ENCODE measurements around the gene CACNA1C. TPM values are rescaled to one million over a fixed set of nuclear protein-coding genes. Genes with fewer than 3 reads are reported as not detected.

CACNA1C gene
- total RNA-seq, 2 donors from 2014 or later: 0.06 TPM; not detected in 1

DNA sequence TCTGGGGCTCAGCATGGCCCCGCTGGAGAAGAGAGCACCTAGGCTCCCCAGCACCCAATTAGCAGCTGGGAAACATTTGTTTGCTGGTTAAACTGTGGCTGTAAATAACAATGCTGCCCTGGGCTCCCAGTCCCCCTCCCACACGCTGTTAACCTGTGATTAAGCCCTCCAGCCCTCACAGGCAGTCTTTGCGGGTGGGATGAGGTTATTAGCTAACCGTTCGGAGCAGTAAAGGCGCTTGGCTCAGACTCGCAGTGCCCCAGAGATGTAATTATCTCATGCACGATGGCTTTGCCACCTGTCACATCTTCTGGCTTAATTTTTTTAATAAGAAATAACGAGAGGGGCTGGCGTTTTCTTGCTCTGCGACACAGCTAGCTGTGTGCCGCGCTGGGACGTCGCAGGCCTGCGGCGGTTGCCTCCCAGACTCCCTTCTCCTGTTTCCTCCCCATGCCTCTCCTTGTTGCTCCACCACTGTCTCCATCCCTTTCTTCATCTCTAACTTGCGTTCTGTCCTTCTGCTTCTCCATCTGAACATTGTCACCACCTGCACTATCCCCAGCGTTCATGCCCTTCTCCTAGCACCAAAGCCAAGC lies 502.8 kb downstream of the CACNA1C start:
- Mint-ChIP-seq H3K9me3 (no peaks in the 10 kb centered on the region), H3K27me3 (peaks cover 6 to 11% of the 10 kb centered on the region in 2 donors), H3K4me3 (no peak overlapping the region), H3K36me3 (no peaks in the 10 kb centered on the region), H3K4me1 (ENCODE audit: low read depth in 2 of 2) (no peaks in the 10 kb centered on the region), H3K27ac (no peak overlapping the region)
- no peak for DNase-seq (ENCODE audit: low spot score)
- no peak for ATAC-seq

GRCh38 chr12:2557597-2557996 lies 504.8 kb downstream of the CACNA1C start:
- Mint-ChIP-seq H3K27me3 (peaks cover 9 to 11% of the 10 kb centered on the region in 2 donors), H3K36me3 (no peaks in the 10 kb centered on the region), H3K9me3 (no peaks in the 10 kb centered on the region), H3K4me1 (ENCODE audit: low read depth in 2 of 2) (no peaks in the 10 kb centered on the region), H3K27ac (no peak overlapping the region), H3K4me3 (no peak overlapping the region)
- DNase-seq (ENCODE audit: low spot score): no peak
- ATAC-seq: no peak

DNA sequence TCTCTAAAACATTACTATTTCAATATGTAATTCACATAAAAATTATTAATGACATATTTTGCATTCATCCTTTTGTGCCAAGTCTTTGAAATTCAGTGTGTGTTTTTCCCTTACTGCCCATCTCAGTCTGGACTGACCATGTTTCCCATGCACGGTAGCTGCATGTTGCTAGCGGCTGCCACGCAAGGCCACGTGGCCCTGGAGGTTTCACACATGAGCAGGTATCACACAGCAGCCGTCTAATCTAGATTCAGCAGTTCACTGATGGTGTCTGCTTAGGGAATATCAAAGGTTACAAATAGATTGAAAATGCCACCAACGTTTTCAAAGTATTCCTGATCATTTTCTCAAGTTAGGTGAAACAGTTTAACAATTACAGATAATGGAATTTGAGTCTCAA lies 507.1 kb downstream of the CACNA1C start:
- Mint-ChIP-seq H3K27me3 (peaks cover 11 to 12% of the 10 kb centered on the region in 2 donors), H3K4me3 (no peak overlapping the region), H3K4me1 (ENCODE audit: low read depth in 2 of 2) (no peaks in the 10 kb centered on the region), H3K36me3 (no peaks in the 10 kb centered on the region), H3K27ac (no peak overlapping the region), H3K9me3 (no peaks in the 10 kb centered on the region)
- DNase-seq (ENCODE audit: low spot score): no peak
- no peak for ATAC-seq

DNA sequence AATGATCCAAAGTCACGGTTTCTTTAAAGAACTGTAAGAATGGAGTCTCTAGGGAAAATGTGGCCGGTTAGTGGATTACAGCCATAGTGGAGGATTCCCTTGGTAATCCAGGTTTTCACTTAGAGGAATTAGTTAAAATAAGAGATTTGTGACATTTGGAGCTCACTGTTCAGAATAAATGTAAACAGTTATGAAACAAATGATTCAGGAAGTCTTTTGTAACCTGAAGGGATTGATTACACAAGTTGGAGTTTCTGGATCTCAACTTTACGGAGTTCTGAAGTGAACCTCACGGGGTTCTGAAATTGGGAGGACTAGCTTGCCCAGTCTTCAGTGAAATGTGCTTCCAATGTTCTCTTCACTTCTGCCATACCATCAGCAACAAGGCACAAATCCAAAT lies 507.6 kb downstream of the CACNA1C start:
- H3K4me3 Mint-ChIP-seq: no peak overlapping the region
- H3K36me3 Mint-ChIP-seq: no peaks in the 10 kb centered on the region
- no peaks in the 10 kb centered on the region for H3K9me3 Mint-ChIP-seq
- DNase-seq (ENCODE audit: low spot score) (no peak), ATAC-seq (no peak)
- peaks cover 11 to 12% of the 10 kb centered on the region in 2 donors for H3K27me3 Mint-ChIP-seq
- H3K27ac Mint-ChIP-seq: no peak overlapping the region
- H3K4me1 Mint-ChIP-seq (ENCODE audit: low read depth in 2 of 2): no peaks in the 10 kb centered on the region

DNA sequence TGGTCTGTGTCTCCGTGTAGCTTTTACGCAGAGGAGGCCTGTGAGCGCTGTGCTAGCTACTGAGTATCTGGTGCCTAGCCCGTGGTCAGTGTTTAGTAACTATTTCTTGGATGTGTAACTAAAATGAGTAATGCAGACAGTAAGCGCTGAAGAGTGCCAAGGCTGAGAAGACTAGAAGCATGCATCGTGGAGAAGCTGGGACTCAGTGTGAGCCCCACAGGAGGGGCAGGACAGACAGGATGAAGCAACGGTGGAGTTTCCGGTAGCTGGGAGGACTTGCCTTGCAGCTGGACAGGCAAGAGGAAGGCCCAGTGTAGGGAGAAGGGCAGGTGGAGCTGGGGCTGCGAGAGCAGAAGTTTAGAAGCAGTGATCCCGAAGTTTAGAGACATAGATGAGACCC lies 508.6 kb downstream of the CACNA1C start:
- Mint-ChIP-seq H3K9me3 (no peaks in the 10 kb centered on the region), H3K36me3 (no peaks in the 10 kb centered on the region), H3K4me3 (no peak overlapping the region), H3K4me1 (ENCODE audit: low read depth in 2 of 2) (no peaks in the 10 kb centered on the region), H3K27me3 (peaks cover 8 to 11% of the 10 kb centered on the region in 2 donors), H3K27ac (no peak overlapping the region)
- ATAC-seq (no peak), DNase-seq (ENCODE audit: low spot score) (no peak)

- DNase-seq (ENCODE audit: low spot score) (no peak), ATAC-seq (no peak)
- no peaks in the 10 kb centered on the region for H3K36me3 Mint-ChIP-seq
- no peak overlapping the region for H3K4me3 Mint-ChIP-seq
- H3K4me1 Mint-ChIP-seq (ENCODE audit: low read depth in 2 of 2): no peaks in the 10 kb centered on the region
- no peaks in the 10 kb centered on the region for H3K9me3 Mint-ChIP-seq
- peaks cover 6 to 8% of the 10 kb centered on the region in 2 donors for H3K27me3 Mint-ChIP-seq
- no peak overlapping the region for H3K27ac Mint-ChIP-seq
Observed at GRCh38 chr12:2562400-2562799, 509.6 kb downstream of the CACNA1C start.

GRCh38 chr12:2563709-2564108 lies 510.9 kb downstream of the CACNA1C start:
- no peak overlapping the region for H3K27ac Mint-ChIP-seq
- no peak overlapping the region for H3K4me3 Mint-ChIP-seq
- DNase-seq (ENCODE audit: low spot score) (no peak), ATAC-seq (peak in 1 of 2 donors; percentile 50)
- peaks cover 0 to 6% of the 10 kb centered on the region in 2 donors for H3K27me3 Mint-ChIP-seq
- no peaks in the 10 kb centered on the region for H3K36me3 Mint-ChIP-seq
- H3K4me1 Mint-ChIP-seq (ENCODE audit: low read depth in 2 of 2): no peaks in the 10 kb centered on the region
- H3K9me3 Mint-ChIP-seq: no peaks in the 10 kb centered on the region

DNA sequence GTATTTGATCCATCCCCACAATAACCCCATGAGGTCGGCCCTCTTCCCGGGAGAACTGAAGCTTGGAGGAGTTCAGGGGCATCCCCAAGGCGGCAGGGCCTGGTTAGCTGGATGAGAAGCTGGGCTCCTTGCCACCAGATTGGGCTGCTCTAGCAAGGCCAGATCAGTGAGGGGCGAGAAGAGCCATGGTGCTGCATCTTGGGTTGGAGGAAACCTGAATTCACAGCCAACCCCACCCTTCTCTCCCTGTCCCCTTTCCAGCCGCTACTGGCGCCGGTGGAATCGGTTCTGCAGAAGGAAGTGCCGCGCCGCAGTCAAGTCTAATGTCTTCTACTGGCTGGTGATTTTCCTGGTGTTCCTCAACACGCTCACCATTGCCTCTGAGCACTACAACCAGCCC lies 513.4 kb downstream of the CACNA1C start:
- H3K4me1 Mint-ChIP-seq (ENCODE audit: low read depth in 2 of 2): no peaks in the 10 kb centered on the region
- H3K27ac Mint-ChIP-seq: no peak overlapping the region
- DNase-seq (ENCODE audit: low spot score) (no peak), ATAC-seq (no peak)
- no peaks in the 10 kb centered on the region for H3K9me3 Mint-ChIP-seq
- peaks cover 6 to 10% of the 10 kb centered on the region in 2 donors for H3K27me3 Mint-ChIP-seq
- no peak overlapping the region for H3K4me3 Mint-ChIP-seq
- no peaks in the 10 kb centered on the region for H3K36me3 Mint-ChIP-seq

GRCh38 chr12:2567711-2568110 lies 514.9 kb downstream of the CACNA1C start:
- no peak overlapping the region for H3K4me3 Mint-ChIP-seq
- no peak for DNase-seq (ENCODE audit: low spot score)
- H3K27me3 Mint-ChIP-seq: peaks cover 7 to 19% of the 10 kb centered on the region in 2 donors
- no peak for ATAC-seq
- H3K4me1 Mint-ChIP-seq (ENCODE audit: low read depth in 2 of 2): no peaks in the 10 kb centered on the region
- no peak overlapping the region for H3K27ac Mint-ChIP-seq
- no peaks in the 10 kb centered on the region for H3K36me3 Mint-ChIP-seq
- no peaks in the 10 kb centered on the region for H3K9me3 Mint-ChIP-seq

DNA sequence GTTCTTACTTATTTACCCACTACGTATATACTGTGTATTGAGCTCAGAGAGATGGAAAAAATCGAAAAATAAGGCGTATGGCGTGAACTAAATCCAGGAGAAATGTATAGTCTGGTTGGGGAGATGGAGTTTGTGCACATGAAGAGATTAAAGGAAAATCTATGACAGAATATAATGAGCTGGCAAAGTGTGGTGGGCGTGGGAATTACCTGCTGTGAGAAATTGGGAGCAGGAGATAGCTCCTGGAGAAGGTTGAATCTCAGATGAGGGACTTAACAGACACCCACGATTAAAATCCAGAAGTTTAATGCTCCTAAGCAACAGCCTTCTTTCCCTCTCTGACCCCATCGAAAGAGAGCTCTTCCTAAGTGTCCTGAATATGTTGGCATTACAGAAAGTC lies 517.8 kb downstream of the CACNA1C start:
- Mint-ChIP-seq H3K4me3 (no peak overlapping the region), H3K9me3 (no peaks in the 10 kb centered on the region), H3K27me3 (peaks cover 15 to 35% of the 10 kb centered on the region in 2 donors), H3K36me3 (no peaks in the 10 kb centered on the region), H3K4me1 (ENCODE audit: low read depth in 2 of 2) (no peaks in the 10 kb centered on the region), H3K27ac (no peak overlapping the region)
- DNase-seq (ENCODE audit: low spot score) (no peak), ATAC-seq (no peak)

DNA sequence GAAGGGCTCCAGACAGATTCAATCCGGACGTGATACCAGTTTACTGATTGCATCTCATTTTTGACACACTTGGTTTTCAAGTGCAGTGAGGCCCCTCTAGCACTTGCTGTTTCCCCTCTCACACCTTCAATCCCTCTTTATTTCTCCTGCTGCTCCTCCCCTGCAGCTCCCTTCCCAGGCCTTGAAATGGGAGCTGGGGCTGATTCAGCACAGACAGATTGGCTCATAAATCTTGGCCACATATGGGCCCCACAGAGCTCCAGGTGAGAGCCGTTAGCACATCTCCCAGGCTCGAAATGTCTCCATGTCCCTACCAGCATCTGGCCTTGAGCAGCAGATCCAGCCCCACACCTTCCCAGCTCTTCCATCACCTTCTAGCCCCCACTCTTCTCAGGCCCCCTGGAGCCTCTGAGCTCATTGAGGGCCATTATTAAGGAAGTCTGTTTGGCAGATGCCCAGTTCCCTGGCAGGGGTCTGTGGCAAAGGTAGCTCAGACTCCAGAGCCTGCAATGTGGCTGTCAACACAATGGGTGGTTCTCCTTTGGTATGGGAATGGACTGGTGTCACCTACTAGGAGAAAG lies 521.7 kb downstream of the CACNA1C start:
- no peak for ATAC-seq
- no peak for DNase-seq (ENCODE audit: low spot score)
- Mint-ChIP-seq H3K27me3 (peaks cover 21 to 40% of the 10 kb centered on the region in 2 donors), H3K36me3 (no peaks in the 10 kb centered on the region), H3K4me3 (no peak overlapping the region), H3K27ac (no peak overlapping the region), H3K4me1 (ENCODE audit: low read depth in 2 of 2) (no peaks in the 10 kb centered on the region), H3K9me3 (no peaks in the 10 kb centered on the region)

GRCh38 chr12:2575245-2575644 lies 522.5 kb downstream of the CACNA1C start:
- Mint-ChIP-seq H3K36me3 (no peaks in the 10 kb centered on the region), H3K4me1 (ENCODE audit: low read depth in 2 of 2) (no peaks in the 10 kb centered on the region), H3K27me3 (peaks cover 21 to 36% of the 10 kb centered on the region in 2 donors), H3K4me3 (no peak overlapping the region), H3K9me3 (no peaks in the 10 kb centered on the region), H3K27ac (no peak overlapping the region)
- ATAC-seq (no peak), DNase-seq (ENCODE audit: low spot score) (no peak)

DNA sequence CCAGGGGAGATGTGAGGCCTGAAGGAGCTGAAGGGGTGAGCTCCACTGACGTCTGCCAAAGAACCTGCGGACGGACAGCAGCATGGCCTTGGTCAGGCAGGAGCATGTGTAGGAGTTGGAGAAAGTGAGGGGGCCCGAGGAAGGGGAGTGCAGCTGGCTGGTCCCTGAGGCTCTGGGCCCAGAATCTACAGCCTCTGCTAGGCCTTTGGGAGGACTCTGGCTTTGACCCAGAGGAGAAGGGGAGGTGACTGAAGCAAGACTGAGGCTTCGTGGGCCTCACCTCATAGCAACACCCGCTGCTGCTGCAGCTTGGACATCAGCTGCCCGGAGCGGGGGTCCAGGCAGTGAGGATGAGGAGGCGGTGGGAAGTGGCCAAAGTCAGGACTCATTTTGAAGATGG lies 525.4 kb downstream of the CACNA1C start:
- ATAC-seq (no peak), DNase-seq (ENCODE audit: low spot score) (no peak)
- H3K9me3 Mint-ChIP-seq: no peaks in the 10 kb centered on the region
- peaks cover 27 to 28% of the 10 kb centered on the region in 2 donors for H3K27me3 Mint-ChIP-seq
- peaks cover 0 to 2% of the 10 kb centered on the region in 2 donors for H3K4me1 Mint-ChIP-seq (ENCODE audit: low read depth in 2 of 2)
- H3K36me3 Mint-ChIP-seq: no peaks in the 10 kb centered on the region
- no peak overlapping the region for H3K4me3 Mint-ChIP-seq
- H3K27ac Mint-ChIP-seq: no peak overlapping the region

DNA sequence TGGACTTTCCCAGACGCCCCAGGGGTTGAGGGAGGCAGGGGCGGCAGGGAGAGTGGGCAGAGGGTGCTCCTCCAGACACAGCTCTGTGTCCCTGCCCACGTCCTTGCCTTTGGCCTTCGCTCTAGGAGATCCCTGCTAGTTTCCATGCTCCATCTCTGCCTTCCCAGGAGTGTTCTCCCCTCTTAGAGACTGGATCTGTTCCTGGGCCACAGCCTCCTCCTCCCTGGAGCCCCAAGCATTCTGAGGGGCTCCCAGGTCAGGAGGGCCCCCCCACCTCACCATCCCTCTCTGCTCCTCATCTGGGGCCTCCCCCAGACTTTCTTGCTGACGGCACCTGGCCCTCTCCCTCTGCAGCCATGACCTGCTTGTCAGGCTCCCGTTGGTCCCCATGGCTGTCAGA lies 526.0 kb downstream of the CACNA1C start:
- no peak for ATAC-seq
- Mint-ChIP-seq H3K9me3 (no peaks in the 10 kb centered on the region), H3K27me3 (peaks cover 28 to 29% of the 10 kb centered on the region in 2 donors), H3K27ac (no peak overlapping the region), H3K36me3 (no peaks in the 10 kb centered on the region), H3K4me1 (ENCODE audit: low read depth in 2 of 2) (peaks cover 0 to 2% of the 10 kb centered on the region in 2 donors), H3K4me3 (no peak overlapping the region)
- no peak for DNase-seq (ENCODE audit: low spot score)

DNA sequence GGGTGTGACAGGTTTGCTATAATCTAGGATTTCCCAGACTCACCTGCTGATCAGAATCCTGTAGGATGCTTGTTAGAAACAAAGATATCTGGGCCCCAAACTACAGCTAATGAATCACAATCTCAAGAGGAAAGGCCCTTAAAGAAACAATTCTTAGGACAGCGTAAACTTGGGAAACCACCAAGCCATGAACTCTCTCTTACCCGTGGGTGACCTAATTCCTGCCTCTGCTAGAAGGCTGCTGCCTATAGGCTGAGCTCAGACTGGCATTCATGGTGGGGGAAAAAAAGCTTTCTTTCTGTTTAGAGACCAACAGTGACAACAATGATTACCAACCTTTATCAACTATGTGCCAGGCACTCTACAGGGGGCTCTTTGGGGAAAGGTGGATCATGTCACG lies 528.0 kb downstream of the CACNA1C start:
- Mint-ChIP-seq H3K27ac (no peak overlapping the region), H3K4me1 (ENCODE audit: low read depth in 2 of 2) (peaks cover 0 to 2% of the 10 kb centered on the region in 2 donors), H3K9me3 (no peaks in the 10 kb centered on the region), H3K27me3 (peaks cover 21 to 31% of the 10 kb centered on the region in 2 donors), H3K36me3 (no peaks in the 10 kb centered on the region), H3K4me3 (no peak overlapping the region)
- ATAC-seq: no peak
- no peak for DNase-seq (ENCODE audit: low spot score)

All from natural killer cell treated with Interleukin-12 subunit alpha and Interleukin-12 subunit beta and Interleukin-15 and Interleukin-18, amount 100 ng/mL, for 72 hours (primary cell).